OCI-LY1 (cell line): Measurements from ENCODE around the gene USP6NL.

Source experiments
- CTCF ChIP-seq: fragments of 200-600 bp; sonication (generic), shearing (Covaris generic); IDR thresholded peaks from 2 replicates; pipeline ENCODE4 v1.5.1; 2017; ENCODE audit warnings: mild to moderate bottlenecking, antibody characterized with exemption, low read length, moderate library complexity, mixed read lengths
- EZH2 ChIP-seq: fragments of 200-600 bp; sonication (generic), shearing (Covaris generic); IDR thresholded peaks from 2 replicates; pipeline ENCODE4 v1.8.0; 2017; ENCODE audit warnings: borderline replicate concordance, mixed run types, mild to moderate bottlenecking, antibody characterized with exemption, low read length, moderate library complexity, mixed read lengths

- no peak for TF ChIP-seq CTCF
- TF ChIP-seq EZH2, result no peak
These were observed 169.3 kb downstream of the USP6NL start for GRCh38 chr10:11442001-11442773.
